PFSK-1 (cell line): ENCODE data around the gene ST3GAL2.

ENCODE experiments used
- FOXP2 ChIP-seq: optimal IDR thresholded peaks from 2 replicates; pipeline ENCODE3; 2011; ENCODE audit warnings: borderline replicate concordance, control low read depth, inconsistent platforms; ENCODE audit not compliant: insufficient read depth; ENCODE audit errors: extremely low read length, extremely low read depth
- POLR2AphosphoS5 ChIP-seq: IDR thresholded peaks from 2 replicates; pipeline ENCODE4 v1.6.1; 2012; ENCODE audit warnings: low read depth, mild to moderate bottlenecking, control low read depth, low read length, moderate library complexity
- REST ChIP-seq, 2 experiments: IDR thresholded peaks; 2 replicates each; pipeline versions ENCODE4 v1.6.1 to v1.8.0; 2011 to 2012; ENCODE audit warnings: low read depth in 2 of 2, low read length in 2 of 2, control low read depth in 1 of 2, inconsistent platforms in 1 of 2, mild to moderate bottlenecking in 1 of 2, moderate library complexity in 1 of 2; ENCODE audit not compliant: insufficient read depth in 1 of 2
- SIN3A ChIP-seq: IDR thresholded peaks from 2 replicates; pipeline ENCODE4 v1.6.1; 2012; ENCODE audit warnings: mild to moderate bottlenecking, low read length, moderate library complexity, borderline replicate concordance; ENCODE audit not compliant: insufficient read depth
- TAF1 ChIP-seq: IDR thresholded peaks from 2 replicates; pipeline ENCODE4 v1.6.1; 2012; ENCODE audit warnings: low read length, control low read depth, borderline replicate concordance; ENCODE audit not compliant: insufficient read depth

GRCh38 chr16:70457446-70458166 is 18.7 kb upstream of the ST3GAL2 start:
- no peak for TF ChIP-seq POLR2AphosphoS5
- no peak for TF ChIP-seq REST (IDR thresholded peaks at IDR 0.05; ENCODE audit: insufficient read depth in 1 of 2, low read depth in 2 of 2, low read length in 2 of 2)
- no peak for TF ChIP-seq SIN3A
- TF ChIP-seq FOXP2 = no peak
- TF ChIP-seq TAF1 = no peak
